ENCODE data around the gene IGSF8.

Gene IGSF8

GRCh38 chr1:160125746-160126145 lies 27.3 kb upstream of the IGSF8 start:
- Mint-ChIP-seq H3K36me3 (ENCODE audit: low read depth) (peaks cover 45% of the 10 kb centered on the region), H3K4me3 (no peak overlapping the region), H3K27ac (no peak overlapping the region), H3K27me3 (ENCODE audit: low read depth, poor library complexity) (no peaks in the 10 kb centered on the region), H3K4me1 (peaks cover 18% of the 10 kb centered on the region), H3K9me3 (no peaks in the 10 kb centered on the region)
- DNase-seq = no peak
- no peak for TF ChIP-seq CTCF (IDR thresholded peaks at IDR 0.05)

DNA sequence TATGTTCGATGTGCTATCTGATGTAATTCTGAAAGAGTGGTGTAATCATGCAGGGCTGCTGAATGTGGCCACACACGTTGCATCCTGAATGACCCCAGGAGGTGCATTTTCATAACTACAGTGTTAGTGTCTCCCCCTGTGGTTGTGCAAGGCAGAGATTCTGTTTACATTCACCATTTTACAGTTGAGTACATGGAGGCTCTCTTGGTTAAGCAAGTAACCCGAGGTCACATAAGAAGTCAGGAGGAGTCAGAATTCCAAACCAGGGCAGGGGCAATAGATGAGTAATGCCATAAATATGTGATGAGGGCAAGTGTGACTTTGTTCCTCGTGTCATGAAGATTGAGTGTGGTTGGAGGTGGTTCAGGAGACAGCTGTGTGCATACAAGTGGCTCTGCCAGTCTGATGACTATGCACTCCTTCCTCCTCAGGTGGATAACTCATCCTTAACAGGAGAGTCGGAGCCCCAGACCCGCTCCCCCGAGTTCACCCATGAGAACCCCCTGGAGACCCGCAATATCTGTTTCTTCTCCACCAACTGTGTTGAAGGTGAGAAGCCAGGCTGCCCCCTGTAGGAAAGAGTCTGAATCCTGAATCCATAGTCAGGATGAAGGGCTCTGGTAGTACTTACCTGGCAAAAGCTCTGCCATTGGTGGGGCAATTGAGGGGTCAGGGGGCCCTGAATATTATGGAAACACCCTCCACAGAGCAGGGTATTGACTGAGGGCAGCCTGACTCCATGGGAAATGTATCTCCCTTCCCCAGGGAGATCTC lies 26.5 kb upstream of the IGSF8 start:
- Mint-ChIP-seq H3K27me3 (ENCODE audit: low read depth, poor library complexity) (no peaks in the 10 kb centered on the region), H3K4me1 (peaks cover 23% of the 10 kb centered on the region), H3K9me3 (no peaks in the 10 kb centered on the region), H3K27ac (no peak overlapping the region), H3K4me3 (no peak overlapping the region), H3K36me3 (ENCODE audit: low read depth) (peaks cover 40% of the 10 kb centered on the region)
- TF ChIP-seq CTCF (IDR thresholded peaks at IDR 0.05) = no peak
- DNase-seq = no peak

DNA sequence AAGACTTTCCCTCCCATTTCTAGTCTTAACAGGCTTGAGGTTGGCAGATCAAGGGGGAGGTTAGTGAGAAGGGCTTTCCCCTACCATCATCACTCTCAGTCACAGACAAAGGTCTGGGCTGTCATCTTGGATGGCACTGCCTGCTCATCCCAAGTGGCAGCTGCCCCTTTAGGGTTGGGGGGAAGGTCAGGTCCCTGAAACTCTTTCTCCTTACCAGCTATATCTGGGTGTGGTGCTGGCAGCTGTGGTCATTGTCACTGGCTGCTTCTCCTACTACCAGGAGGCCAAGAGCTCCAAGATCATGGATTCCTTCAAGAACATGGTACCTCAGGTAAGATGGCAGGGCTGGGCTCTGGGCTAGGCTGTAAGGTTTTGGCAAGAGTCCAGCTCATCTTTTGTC lies 25.3 kb upstream of the IGSF8 start:
- no peaks in the 10 kb centered on the region for H3K27me3 Mint-ChIP-seq (ENCODE audit: low read depth, poor library complexity)
- TF ChIP-seq CTCF (IDR thresholded peaks at IDR 0.05) = no peak
- no peak overlapping the region for H3K27ac Mint-ChIP-seq
- H3K4me3 Mint-ChIP-seq = no peak overlapping the region
- peaks cover 20% of the 10 kb centered on the region for H3K4me1 Mint-ChIP-seq
- no peak for DNase-seq
- peaks cover 30% of the 10 kb centered on the region for H3K36me3 Mint-ChIP-seq (ENCODE audit: low read depth)
- no peaks in the 10 kb centered on the region for H3K9me3 Mint-ChIP-seq

- TF ChIP-seq CTCF (IDR thresholded peaks at IDR 0.05) = no peak
- H3K4me3 Mint-ChIP-seq = no peak overlapping the region
- DNase-seq = no peak
- H3K36me3 Mint-ChIP-seq (ENCODE audit: low read depth) = peaks cover 24% of the 10 kb centered on the region
- no peaks in the 10 kb centered on the region for H3K9me3 Mint-ChIP-seq
- peaks cover 27% of the 10 kb centered on the region for H3K4me1 Mint-ChIP-seq
- H3K27ac Mint-ChIP-seq = no peak overlapping the region
- H3K27me3 Mint-ChIP-seq (ENCODE audit: low read depth, poor library complexity) = peaks cover 3% of the 10 kb centered on the region
Measured at GRCh38 chr1:160122978-160123495, 24.6 kb upstream of the IGSF8 start.

GRCh38 chr1:160121388-160121787 lies 23.0 kb upstream of the IGSF8 start:
- TF ChIP-seq CTCF (IDR thresholded peaks at IDR 0.05) = no peak
- H3K4me1 Mint-ChIP-seq = peaks cover 44% of the 10 kb centered on the region

GRCh38 chr1:160120797-160121196 lies 22.4 kb upstream of the IGSF8 start:
- Mint-ChIP-seq H3K27ac (no peak overlapping the region), H3K36me3 (ENCODE audit: low read depth) (peaks cover 15% of the 10 kb centered on the region), H3K4me1 (peaks cover 50% of the 10 kb centered on the region), H3K27me3 (ENCODE audit: low read depth, poor library complexity) (peaks cover 6% of the 10 kb centered on the region), H3K4me3 (no peak overlapping the region), H3K9me3 (no peaks in the 10 kb centered on the region)
- DNase-seq = no peak
- TF ChIP-seq CTCF (IDR thresholded peaks at IDR 0.05) = no peak

More at GRCh38 chr1:160121388-160121787, 23.0 kb upstream of the IGSF8 start:
- Mint-ChIP-seq H3K36me3 (ENCODE audit: low read depth) (peaks cover 15% of the 10 kb centered on the region), H3K27ac (no peak overlapping the region), H3K4me3 (no peak overlapping the region), H3K27me3 (ENCODE audit: low read depth, poor library complexity) (peaks cover 6% of the 10 kb centered on the region), H3K9me3 (no peaks in the 10 kb centered on the region)
- DNase-seq = no peak

All from nephron progenitor cell (in vitro differentiated cells).